Testis (tissue), 2 donors: ENCODE measurements around the gene CD7.

ENCODE experiments used
- POLR2A ChIP-seq: fragments of 450-650 bp; IDR thresholded peaks from one replicate; pipeline ENCODE4 v1.6.1; 2017; ENCODE audit warnings: antibody characterized with exemption, mild to moderate bottlenecking, moderate library complexity
- TF ChIP-seq, protein P1 (sequence below), 3 experiments: fragments of 450-650 bp in 2 of 3; fragments of 200-600 bp in 1 of 3; sonication (generic) in 1 of 3; IDR thresholded peaks; one replicate each; pipeline ENCODE4 v1.5.1; 2016 to 2019; ENCODE audit warnings: antibody characterized with exemption in 3 of 3, mild to moderate bottlenecking in 2 of 3, moderate library complexity in 1 of 3

GRCh38 chr17:82314012-82314726 lies 3.2 kb downstream of the CD7 start:
- TF ChIP-seq, protein P1, sequence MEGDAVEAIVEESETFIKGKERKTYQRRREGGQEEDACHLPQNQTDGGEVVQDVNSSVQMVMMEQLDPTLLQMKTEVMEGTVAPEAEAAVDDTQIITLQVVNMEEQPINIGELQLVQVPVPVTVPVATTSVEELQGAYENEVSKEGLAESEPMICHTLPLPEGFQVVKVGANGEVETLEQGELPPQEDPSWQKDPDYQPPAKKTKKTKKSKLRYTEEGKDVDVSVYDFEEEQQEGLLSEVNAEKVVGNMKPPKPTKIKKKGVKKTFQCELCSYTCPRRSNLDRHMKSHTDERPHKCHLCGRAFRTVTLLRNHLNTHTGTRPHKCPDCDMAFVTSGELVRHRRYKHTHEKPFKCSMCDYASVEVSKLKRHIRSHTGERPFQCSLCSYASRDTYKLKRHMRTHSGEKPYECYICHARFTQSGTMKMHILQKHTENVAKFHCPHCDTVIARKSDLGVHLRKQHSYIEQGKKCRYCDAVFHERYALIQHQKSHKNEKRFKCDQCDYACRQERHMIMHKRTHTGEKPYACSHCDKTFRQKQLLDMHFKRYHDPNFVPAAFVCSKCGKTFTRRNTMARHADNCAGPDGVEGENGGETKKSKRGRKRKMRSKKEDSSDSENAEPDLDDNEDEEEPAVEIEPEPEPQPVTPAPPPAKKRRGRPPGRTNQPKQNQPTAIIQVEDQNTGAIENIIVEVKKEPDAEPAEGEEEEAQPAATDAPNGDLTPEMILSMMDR (IDR thresholded peaks at IDR 0.05): no peak
- no peak for TF ChIP-seq POLR2A
